GM13977 (cell line): Measurements from ENCODE around the gene CSNK1G1.

Experiments
- DNase-seq: peaks from one replicate; pipeline ENCODE4 v3.0.0; 2012; ENCODE audit warnings: low spot score
- CTCF ChIP-seq: IDR thresholded peaks from 2 replicates; pipeline ENCODE4 v1.5.1; 2012; ENCODE audit warnings: mild to moderate bottlenecking, control low read depth; ENCODE audit not compliant: insufficient read depth; ENCODE audit errors: extremely low read depth, missing control alignments
- in situ Hi-C: fragments of 300-500 bp; cut with MboI; formaldehyde crosslinking; loops from one replicate; pipeline ENCODE4 v1.12.0; 2022; ENCODE audit warnings: low sequenced_read_pairs, low pct_unique_long_range_greater_than_20kb, mixed read lengths, inconsistent platforms; ENCODE audit not compliant: unreplicated experiment

Gene CSNK1G1

GRCh38 chr15:64162478-64162868, 193.5 kb downstream of the CSNK1G1 start:
- in situ Hi-C loops = no loop called here
- no peak for DNase-seq
- TF ChIP-seq CTCF = no peak

- TF ChIP-seq CTCF = no peak
- in situ Hi-C loops = no loop called here
Measured at GRCh38 chr15:64161688-64162477, 194.1 kb downstream of the CSNK1G1 start.

GRCh38 chr15:64158363-64159134, 197.4 kb downstream of the CSNK1G1 start:
- no peak for DNase-seq
- in situ Hi-C loops = no loop called here
- no peak for TF ChIP-seq CTCF

More at GRCh38 chr15:64161688-64162477, 194.1 kb downstream of the CSNK1G1 start:
- DNase-seq = no peak

DNA sequence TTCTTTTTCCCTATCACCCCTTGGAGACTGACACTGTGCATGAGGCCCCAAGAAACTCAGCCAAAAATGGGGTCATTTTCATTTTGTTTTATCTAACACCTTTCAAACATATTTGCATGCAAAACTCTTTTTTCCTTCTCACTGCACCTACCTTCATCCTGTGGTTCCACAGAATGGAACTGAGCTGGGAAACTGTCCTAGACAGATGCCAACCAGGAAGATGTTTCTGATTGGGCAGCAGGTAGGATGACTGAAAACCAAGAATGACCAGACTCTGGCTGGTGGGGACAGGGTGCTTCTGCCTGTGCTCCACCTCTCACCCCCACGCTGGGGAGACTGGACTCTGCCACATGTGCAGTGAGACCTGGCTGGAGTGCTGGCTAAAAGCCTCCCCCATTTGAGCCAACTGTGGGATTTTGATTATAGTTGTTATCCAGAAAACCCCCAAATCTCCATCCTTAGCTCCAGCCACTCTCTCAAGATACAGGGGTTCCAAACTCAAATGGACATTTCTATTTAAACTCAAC, 198.3 kb downstream of the CSNK1G1 start:
- no peak for DNase-seq
- in situ Hi-C loops = no loop called here
- TF ChIP-seq CTCF = no peak

DNA sequence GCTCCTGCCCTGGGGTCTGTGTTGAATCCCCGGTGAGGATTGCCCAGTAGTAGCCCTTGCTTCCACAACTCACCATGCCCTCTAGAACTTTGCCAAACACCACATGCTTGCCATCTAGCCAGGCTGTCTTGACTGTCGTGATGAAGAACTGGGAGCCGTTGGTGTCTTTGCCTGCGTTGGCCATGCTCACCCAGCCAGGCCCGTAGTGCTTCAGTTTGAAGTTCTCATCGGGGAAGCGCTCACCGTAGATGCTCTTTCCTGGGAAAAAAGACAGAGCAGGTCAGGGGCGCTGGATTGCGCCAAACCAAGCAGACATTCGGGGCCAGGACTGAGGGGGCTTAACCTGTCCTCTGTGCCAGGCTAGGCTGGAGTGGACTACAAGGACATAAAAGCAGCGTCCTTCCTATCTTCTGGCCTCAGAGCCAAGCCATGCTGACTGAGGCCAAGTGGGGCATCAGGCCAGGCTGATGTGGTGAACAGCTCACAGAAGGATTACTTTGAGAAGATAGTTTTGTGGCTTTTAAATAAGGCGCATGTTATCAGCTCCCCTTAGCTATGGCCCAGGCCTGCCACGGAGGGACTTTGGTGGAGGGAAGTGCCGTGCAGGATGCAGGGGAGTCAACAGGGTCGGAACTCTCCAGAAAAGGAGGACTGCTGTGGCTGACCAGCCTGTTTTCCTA, 199.2 kb downstream of the CSNK1G1 start:
- in situ Hi-C loops = no loop called here
- no peak for TF ChIP-seq CTCF
- DNase-seq = no peak
